CD4-positive, alpha-beta T cell treated with Interleukin-17A for 4 hours (primary cell): ENCODE data around the gene CPLANE2.
A peak's percentile ranks its signal among the peaks of the same experiment; 100 is the strongest.
"Not testable (repeated sequence)": the region's sequence is repeated elsewhere in the genome, so short reads cannot be mapped to it uniquely, and the experiment has no call there.

ENCODE experiments used
- DNase-seq: peaks from one replicate; pipeline ENCODE4 v3.0.0-alpha.2; 2020; ENCODE audit warnings: mixed read lengths

CPLANE2 gene, protein sequence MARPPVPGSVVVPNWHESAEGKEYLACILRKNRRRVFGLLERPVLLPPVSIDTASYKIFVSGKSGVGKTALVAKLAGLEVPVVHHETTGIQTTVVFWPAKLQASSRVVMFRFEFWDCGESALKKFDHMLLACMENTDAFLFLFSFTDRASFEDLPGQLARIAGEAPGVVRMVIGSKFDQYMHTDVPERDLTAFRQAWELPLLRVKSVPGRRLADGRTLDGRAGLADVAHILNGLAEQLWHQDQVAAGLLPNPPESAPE

DNA sequence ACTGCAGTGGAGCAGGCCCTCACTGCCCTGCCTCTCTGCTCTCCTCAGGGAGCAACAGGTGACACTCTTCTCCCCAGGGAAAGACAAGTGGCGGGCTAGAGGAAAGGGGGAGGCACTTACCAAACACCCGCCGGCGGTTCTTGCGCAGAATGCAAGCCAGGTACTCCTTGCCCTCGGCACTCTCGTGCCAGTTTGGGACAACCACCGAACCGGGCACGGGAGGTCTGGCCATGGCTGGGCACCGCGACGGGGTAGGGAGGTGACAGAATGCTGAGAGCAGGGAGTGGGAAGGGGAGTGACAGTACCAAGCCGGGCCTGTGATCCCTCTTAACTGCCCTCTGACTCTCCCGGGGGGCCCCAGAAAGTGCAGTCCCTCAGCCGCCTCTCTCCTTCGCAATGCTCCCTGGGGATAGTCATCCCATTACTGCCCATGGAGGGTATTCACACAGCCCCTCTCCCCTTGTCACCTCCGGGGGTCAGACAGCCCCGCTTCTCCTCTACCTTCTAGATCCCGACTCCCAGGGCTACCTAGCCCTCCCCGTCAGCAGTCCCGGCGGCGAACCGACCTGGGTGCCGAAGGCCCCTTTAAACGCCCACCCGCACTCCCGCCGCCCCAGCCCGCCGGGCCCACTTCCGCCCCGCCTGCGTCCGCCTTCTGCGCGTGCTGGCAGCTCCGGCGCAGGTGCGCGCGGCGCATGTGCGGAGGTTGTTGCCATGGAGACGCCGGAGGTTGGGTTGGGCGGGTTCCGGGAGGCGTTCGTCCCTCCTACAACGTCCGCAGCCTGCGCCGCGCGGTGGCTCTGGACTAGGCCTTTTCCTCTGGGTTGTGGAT lies at the start of gene CPLANE2:
Gene CPLANE2, minus strand, starts transcription at position 673 of the 832 bp plus-strand sequence. Its CDS starts 441 bp downstream, at position 232.
- DNase-seq: peak; percentile 97

DNA sequence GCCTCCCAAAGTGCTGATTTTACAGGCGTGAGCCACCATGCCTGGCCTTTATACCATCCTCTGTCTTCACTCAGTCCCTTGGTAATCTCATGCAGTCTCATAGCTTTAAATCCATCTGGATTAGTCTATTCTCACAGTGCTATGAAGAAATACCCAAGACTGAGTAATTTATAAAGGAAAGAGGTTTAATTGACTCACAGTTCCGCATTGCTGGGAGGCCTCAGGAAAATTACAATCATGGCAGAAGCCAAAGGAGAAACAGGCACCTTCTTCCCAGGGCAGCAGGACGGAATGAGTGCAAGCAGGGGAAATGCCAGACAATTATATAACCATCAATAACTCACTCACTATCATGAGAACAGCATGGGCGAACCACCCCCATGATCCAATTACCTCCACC lies 49.1 kb upstream of the CPLANE2 start:
- no peak for DNase-seq

DNA sequence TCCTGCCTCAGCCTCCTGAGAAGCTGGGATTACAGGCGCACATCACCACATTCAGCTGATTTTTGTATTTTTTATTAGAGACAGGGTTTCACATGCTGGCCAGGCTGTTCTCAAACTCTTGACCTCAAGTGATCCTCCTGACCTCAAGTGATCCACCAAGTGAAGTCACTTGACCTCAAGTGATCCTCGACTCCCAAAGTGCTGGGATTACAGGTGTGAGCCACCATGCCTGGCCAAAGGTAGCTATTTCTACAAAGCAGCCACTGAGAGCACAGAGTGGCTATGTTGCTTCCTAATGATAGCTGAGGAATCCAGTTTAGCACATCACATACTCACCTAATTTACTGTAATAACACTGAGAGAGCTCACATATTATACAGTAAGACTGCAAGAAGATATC lies 44.8 kb upstream of the CPLANE2 start:
- no peak for DNase-seq

DNA sequence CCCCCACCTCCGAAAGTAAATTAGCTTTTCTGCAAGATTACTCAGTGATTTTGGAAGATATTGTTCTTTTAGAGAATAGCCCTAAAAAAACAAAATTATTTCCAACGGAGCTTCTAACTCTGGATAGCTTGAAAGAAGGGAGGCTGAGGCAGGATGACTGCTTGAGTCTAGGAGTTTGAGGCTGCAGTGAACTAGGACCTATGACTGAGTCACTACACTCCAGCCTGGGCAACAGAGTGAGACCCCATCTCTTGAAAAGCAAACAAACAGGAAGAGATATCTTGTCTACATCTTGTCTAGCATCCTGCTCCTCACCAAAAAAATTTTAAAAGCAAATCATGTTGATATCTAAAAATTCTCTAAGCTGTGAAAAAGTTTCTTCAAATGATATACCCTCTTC lies 42.2 kb upstream of the CPLANE2 start:
- DNase-seq: no peak

DNA sequence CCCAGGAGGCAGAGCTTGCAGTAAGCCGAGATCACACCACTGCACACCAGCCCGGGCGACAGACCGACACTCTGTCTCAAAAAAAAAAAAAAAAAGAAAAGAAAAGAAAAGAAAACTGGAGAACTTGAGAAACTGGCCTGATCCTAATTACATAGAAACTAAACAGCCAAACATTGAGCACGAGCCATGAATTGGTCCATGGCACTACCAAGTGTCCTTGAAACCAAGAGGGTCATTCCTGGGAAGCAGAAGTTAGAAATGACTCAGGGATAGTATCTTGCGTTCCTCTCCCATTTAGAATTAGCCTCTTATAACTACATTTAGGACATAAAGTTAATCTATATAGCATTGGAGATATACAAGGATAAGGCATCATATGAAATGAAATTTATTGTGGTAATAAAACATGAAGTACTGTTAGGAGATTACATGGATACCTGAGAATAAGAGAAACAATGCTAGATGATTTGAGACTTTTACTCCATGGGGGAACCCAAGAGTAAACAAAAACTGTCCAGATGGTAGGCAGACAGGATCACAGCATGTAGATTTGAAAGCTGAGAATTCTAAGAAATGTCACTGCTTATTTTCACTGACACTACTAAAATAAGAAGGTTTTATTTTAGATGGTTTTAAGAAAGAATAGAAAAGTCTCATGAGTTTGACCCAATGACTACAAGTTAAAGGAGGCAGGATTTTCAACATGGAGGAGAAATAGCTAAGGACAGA lies 39.5 kb upstream of the CPLANE2 start:
- no peak for DNase-seq

DNA sequence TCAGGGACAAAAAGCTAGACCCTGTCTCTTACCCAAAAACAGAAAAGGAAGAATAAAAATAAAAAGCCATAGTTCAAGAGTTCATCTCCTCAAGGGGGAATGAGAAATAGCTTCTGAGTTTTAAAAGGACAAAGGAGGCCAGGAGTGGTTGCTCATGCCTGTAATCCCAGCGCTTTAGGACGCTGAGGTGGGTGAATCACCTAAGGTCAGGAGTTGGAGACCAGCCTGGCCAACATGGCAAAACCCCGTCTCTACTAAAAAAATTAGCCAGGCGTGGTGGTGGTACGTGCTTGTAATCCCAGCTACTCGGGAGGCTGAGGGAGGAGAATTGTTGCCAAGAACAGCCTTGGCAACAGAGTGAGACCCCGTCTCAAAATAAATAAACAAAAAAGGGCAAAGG lies 38.6 kb upstream of the CPLANE2 start:
- no peak for DNase-seq

DNA sequence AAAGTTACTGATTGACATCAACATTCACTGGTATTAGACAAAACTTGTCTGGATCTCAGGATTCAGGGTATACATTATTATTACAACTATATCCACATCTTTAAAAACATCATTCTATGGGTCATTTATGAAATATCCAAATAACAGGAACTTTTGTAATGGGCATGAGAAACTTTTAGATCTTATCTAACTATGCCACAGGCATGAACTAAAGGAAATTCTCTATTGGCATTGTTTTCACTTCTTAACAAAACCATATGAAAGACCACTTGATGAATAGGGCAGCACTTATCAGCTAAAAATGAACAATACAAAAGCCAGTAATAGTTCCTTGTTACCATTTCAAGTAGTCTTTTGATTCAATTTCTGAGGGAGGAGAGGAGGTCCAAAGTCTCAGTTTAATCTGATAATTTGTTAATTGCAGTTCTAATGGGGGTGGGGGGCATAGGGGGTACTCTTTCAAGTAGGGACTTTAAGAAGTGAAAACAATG lies 30.8 kb upstream of the CPLANE2 start:
- DNase-seq: no peak

DNA sequence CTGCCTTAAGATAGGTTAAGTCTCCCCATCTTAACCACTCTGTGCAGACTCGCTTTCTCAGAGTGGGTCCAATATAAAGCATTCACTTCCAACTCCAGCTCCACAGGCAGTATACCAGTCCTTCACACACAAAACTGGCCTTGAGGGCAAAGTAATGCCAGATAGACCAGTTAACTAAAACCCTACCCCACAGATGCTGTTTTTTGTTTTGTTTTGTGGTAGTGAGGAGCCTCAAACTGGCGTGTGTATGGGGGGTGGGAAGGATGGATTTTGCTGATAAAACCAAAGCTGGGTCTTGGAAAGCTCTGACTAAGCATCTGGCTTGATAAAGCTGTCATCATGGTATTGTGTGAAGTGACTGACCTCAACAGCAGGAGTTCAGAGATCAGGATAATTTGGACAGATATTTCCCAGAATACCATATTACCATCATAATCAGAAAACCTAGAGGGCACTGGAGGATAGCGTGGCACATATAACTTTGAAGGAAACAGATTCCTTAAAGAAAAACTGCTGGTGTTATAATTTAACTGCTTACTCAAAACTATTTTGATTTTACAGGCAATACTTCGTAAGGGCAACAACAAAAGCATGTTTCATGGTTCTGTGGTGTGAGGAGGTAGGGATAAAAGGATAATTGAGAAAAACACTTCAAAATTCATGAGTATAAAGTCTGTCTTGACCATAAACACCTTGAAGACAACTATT lies 29.6 kb upstream of the CPLANE2 start:
- DNase-seq: no peak

DNA sequence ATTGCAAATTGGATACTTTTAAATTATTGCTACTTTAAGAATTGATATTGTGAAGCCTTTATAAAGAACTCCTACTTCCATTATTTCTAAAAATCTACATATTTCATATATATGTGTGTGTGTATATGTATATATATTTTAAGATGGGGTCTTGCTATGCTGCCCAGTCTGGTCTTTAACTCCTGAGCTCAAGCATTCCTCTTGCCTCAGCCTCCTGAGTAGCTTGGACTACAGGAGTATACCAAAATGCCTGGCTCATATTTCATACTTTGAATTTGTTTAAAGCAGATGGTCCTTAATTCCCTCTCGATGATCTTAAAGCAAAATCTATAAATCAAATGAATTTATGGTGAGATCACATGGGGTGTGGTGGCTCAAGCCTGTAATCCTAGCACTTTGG lies 25.1 kb upstream of the CPLANE2 start:
- no peak for DNase-seq

DNA sequence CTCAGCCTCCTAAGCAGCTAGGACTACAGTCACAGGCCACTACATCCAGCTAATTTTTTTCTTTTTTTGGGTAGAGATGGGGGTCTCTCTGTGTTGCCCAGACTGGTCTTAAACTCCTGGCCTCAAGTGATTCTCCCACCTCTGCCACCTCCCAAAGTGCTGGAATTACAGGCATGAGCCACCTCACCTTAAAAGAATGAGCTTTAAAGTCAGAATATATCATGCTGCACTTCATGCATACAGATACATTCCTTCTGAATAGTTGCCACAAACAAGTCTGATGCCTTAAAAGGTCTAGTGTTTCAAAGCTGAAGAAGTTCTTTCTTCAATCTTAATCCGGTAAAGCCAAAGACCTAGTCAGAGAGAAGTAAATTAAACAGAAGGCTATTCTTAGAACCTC lies 23.8 kb upstream of the CPLANE2 start:
- DNase-seq: no peak

DNA sequence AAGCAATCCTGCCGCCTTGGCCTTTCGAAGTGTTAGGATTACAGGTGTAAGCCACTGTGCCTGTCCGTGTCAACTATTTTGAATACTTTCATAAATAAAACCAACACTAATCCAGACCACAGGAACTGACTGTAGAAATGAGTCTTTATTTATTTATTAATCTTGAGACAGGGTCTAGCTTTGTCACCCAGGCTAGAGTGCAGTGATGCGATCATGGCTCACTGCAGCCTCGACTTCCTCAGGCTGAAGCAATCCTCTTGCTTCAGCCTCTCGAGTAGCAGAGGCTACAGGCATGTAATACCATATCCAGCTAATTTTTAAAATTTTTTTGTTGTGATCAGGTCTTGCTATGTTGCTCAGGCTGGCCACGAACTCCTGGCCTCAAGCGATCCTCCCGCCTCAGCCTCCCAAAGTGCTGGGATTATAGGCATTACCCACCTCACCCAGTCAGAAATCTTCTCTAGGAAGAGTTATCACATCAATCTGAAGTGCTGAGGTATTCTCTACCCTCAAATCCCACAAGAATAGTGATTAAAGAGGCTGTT lies 21.7 kb upstream of the CPLANE2 start:
- no peak for DNase-seq

DNA sequence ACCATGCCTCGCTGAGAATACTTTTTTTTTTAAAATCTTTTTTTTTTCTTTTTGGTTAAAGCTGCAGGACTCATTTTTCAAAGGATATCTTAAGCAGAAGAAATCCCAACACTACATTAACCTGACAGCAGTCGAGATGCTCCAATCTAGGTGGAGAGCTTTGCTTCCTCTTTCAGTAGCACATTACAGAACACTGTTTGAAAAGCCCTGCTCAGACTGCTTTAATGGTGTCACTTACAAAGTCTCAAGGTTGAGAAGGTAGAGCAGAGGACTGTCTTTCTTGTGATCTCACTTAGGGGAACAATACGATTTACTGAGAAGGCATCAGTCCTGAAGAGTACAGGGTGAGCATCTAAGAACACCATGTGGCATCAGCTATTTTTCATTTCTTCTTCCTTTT lies 21.0 kb upstream of the CPLANE2 start:
- no peak for DNase-seq

DNA sequence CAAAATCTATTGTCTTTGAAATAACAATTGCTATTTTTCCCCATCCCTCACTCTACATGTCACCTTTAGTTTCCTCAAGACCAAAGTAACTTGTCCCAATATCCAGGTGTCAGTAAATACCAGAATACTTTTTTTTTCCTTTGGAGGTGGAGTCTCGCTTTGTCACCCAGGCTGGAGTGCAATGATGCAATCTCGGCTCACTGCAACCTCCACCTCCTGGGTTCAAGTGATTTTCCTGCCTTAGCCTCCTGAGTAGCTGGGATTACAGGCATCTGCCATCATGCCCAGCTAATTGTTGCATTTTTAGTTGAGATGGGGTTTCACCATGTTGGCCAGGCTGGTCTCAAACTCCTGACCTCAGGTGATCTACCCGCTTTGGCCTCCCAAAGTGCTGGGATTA lies 20.6 kb upstream of the CPLANE2 start:
- DNase-seq: not testable (repeated sequence)

DNA sequence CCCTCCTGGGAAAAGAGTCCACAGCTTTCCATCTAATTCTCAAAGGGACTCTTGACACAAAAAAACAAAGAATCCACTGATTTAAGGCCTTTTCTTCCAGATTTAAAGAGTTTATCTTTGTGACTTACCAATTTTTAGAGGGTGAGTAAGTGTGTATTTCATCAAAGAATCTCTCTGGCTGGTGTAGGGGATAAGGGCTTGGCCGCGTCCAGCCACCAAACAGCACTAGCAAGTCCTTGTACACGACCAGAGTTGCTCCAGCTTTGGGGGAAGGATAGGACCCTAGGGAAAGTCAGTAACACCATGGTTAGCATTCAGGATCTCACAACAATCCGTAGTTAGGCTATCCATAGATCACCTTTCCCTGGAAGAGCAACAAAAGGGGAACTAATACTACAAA lies 19.5 kb upstream of the CPLANE2 start:
- DNase-seq: no peak

DNA sequence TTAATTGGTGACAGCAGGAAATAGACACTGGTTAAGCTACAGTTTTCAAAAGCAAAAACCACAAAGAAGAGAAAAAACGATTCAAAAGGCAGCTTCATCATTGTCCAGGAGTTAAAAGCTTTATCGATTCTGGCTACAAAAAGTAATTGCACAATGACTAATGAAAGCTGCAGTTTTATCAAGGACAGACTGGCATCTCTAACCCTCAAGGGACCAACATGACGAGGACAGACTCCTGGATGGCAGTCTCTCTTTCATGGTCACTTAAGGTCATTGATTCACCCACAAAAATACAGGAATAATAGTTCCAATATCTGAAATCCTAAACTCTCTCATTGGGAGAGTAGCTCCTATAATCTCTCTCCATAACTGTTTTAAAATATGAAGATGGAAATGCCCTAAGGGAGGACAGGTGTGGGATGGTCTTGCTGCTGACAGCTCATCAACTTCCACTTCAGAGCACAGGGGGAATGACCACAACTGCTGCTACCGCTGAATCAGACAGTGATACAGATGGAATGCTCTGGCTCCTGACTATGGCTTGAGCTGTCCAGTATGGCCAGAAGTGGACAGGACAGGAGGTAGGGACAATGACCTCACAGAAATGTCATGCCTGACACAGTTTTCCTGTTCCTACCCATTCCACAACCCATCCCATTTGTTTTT lies 17.4 kb upstream of the CPLANE2 start:
- DNase-seq: no peak

DNA sequence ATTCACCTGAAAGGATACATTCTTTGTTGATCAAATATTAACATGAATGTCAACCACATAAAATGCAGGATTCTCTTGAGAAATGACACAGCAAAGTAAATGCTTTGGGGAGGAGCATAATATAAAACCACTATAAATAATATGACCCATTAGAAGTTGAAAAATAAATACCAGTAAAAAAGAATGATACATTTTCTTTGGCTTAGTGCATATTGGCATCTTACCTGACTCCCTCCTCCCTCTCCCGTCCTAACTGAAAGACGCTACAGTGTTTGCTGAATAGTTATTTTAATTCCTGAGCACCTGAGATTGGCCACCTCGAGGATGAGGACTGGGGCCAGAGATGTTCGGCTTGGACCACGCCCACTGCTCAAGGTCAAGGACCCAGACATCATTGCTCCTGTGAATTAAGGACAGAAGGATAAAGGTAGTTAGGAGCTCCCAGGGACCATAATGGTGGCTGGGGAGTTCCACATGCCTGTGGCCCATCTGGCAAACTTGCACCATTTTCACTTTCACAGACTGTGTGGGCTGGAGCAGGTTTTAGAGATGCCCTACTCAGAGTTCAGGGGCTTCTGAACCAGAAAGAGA lies 16.4 kb upstream of the CPLANE2 start:
- DNase-seq: no peak

DNA sequence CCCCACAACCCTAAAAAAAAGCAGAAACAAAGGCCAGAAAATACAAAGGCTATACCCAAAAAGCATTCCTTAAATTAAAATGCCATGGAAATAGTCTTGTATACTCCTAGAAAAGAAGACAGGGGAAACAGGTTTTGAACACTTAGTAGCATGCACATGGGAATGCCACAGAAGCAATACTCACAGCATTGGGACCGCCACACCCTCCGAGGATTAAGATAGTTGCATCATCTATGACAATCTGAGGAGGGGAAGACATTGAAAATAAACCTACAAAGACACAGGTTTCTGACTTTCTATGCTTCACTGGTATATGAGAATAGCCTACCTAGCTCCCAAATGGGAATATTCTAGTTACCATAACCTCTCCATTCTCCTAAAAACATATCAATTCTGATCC lies 15.9 kb upstream of the CPLANE2 start:
- no peak for DNase-seq

DNA sequence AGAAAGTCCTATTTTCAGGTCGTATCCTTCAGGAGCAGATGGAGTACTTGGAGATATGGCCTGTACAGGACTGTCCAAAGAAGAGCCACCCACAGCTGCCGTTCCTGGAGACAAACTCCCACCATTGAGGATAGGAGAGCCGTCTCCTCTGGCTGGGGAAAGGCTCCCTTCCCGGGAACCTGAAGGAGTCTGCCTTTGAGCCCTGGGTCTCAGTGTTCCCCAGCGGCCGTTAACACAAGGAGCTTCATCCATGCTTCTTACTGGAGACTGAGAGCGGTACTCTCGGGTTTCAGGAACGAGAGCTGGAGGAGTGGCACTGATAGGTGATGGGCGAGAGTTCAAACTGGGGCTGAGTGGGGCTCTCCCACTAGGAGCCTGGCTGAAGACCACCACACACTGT lies 14.4 kb upstream of the CPLANE2 start:
- no peak for DNase-seq

DNA sequence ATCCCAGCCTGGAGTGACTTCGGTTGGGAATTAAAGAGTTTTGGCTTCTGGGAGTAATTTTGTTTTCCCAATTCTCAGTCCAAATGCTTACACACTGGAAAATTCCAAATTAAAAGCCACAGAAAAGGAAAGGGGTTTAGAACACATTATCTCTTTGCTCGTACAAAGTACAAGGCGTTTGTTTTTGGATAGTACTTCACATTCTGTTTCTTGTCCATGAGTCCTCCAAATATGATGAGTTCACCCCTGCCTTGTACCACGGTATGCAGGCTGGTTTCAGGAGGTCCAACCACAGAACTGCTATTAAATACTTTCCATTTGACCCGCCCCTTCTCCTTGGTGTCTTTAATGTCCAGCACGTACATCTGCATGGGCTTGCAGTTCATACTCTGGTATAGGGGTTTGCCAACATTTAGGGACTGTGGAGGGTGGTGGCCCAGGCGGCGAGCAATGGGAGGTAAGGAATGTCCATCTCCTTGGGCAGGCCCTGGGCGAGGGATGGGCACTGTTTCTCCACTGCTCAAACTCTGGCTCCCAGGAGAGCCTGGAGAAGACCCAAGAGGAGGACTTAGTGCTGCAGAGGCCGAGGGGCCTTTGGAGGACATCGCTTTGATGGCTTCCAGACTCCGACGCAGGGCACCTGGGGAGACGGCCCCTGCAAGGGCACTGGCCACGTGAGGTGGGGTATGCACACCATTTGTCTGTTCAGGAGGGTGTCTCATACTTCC lies 13.7 kb upstream of the CPLANE2 start:
- no peak for DNase-seq

DNA sequence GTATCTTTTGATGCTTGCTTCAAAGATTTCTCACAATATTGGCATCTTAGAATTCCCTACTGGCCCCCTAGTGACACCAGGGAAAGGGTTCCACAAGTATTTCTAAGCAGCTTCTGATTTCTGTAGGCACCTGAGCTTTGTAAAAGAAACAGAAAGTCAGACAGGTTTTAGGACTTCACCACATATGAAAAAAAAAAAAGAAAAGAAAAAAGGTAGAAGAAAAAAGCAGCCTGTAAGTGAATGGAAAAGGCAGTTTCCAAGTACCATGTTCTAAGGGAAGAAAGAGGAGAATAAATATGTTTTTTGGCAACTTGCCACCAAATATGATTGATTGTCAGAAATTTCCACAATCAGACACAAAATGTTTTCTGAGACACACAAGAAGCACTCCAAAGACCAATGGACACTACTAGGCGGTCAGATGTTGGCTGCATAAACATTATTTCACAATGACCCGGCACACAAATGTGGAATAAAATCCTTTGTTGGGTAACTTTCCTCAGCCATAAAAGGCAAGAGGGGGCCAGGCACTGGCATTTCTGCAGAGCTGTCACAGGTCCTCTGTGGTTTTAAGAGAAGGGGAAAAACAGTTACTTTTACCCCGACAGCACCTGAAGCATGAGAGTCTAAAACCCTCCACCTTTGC lies 12.7 kb upstream of the CPLANE2 start:
- DNase-seq: no peak
